CD14-positive monocyte (primary cell): ENCODE results near the gene FGGY. TPM values are rescaled to one million over a fixed set of nuclear protein-coding genes. Genes with fewer than 3 reads are reported as not detected.

ENCODE experiments used
- DNase-seq, 3 donors: peaks; one replicate each; pipeline ENCODE4 v3.0.0-alpha.2; 2011 to 2022
- H2AFZ ChIP-seq: 2 replicates; pipeline ENCODE4 v1.6.0; 2012; ENCODE audit warnings: mild to moderate bottlenecking, low read depth, low read length, inconsistent platforms; ENCODE audit not compliant: insufficient read depth, poor library complexity, severe bottlenecking
- H3K27ac ChIP-seq, 2 donors: 1 replicate in 1 of 2; 2 replicates in 1 of 2; pipeline ENCODE4 v1.5.1; 2012 to 2013; ENCODE audit warnings: low read length in 2 of 2, control low read depth in 1 of 2, inconsistent platforms in 1 of 2, low read depth in 1 of 2, mild to moderate bottlenecking in 1 of 2
- H3K27me3 ChIP-seq, 2 donors: one replicate each; pipeline versions ENCODE4 v1.6.0 to v1.6.1; 2011 to 2013; ENCODE audit warnings: low read length in 2 of 2; ENCODE audit not compliant: control insufficient read depth in 2 of 2, insufficient read depth in 2 of 2
- H3K36me3 ChIP-seq, 2 donors: replicated peaks in 1 of 2; 1 replicate in 1 of 2; 2 replicates in 1 of 2; pipeline versions ENCODE4 v1.5.1 to v1.6.1; 2012 to 2013; ENCODE audit warnings: low read length in 2 of 2, control low read depth in 1 of 2, inconsistent platforms in 1 of 2, mild to moderate bottlenecking in 1 of 2; ENCODE audit not compliant: insufficient read depth in 2 of 2, control insufficient read depth in 1 of 2
- H3K4me1 ChIP-seq, 2 donors: 1 replicate in 1 of 2; 2 replicates in 1 of 2; pipeline versions ENCODE4 v1.5.1 to v1.6.1; 2012 to 2013; ENCODE audit warnings: low read length in 2 of 2, control low read depth in 1 of 2, inconsistent platforms in 1 of 2, mild to moderate bottlenecking in 1 of 2, moderate library complexity in 1 of 2; ENCODE audit not compliant: insufficient read depth in 2 of 2, control insufficient read depth in 1 of 2
- H3K4me2 ChIP-seq: replicated peaks from 2 replicates; pipeline ENCODE3; 2012; ENCODE audit warnings: low read length, moderate library complexity, mild to moderate bottlenecking; ENCODE audit not compliant: poor library complexity, severe bottlenecking; ENCODE audit errors: extremely low read depth
- H3K4me3 ChIP-seq, 3 experiments: fragments of 200-600 bp in 1 of 3; sonication (generic) in 1 of 3; replicated peaks in 1 of 3; 1 replicate in 2 of 3; 2 replicates in 1 of 3; pipeline ENCODE4 v1.5.1; 2011 to 2013; ENCODE audit warnings: low read length in 3 of 3, mild to moderate bottlenecking in 3 of 3, control low read depth in 2 of 3, low read depth in 2 of 3, inconsistent platforms in 1 of 3, moderate library complexity in 1 of 3
- H3K79me2 ChIP-seq: 2 replicates; pipeline ENCODE4 v1.6.0; 2012; ENCODE audit warnings: mild to moderate bottlenecking, control low read depth, inconsistent platforms, low read length, moderate library complexity; ENCODE audit not compliant: insufficient read depth
- H3K9ac ChIP-seq: 2 replicates; pipeline ENCODE4 v1.6.0; 2017; ENCODE audit warnings: low read length, mild to moderate bottlenecking; ENCODE audit not compliant: insufficient read depth, poor library complexity, severe bottlenecking
- H3K9me3 ChIP-seq, 2 donors: replicated peaks in 1 of 2; 1 replicate in 1 of 2; 2 replicates in 1 of 2; pipeline versions ENCODE4 v1.5.1 to v1.6.1; 2012 to 2013; ENCODE audit warnings: low read length in 2 of 2, control low read depth in 1 of 2; ENCODE audit not compliant: control insufficient read depth in 1 of 2, insufficient read depth in 1 of 2
- H4K20me1 ChIP-seq: 2 replicates; pipeline ENCODE4 v1.6.0; 2012; ENCODE audit warnings: mild to moderate bottlenecking, low read length, control low read depth, moderate library complexity; ENCODE audit not compliant: insufficient read depth
- H3K27ac Mint-ChIP-seq, 7 donors: one replicate each; pipeline ENCODE4 v1.8.0; 2020; ENCODE audit warnings: mild to moderate bottlenecking in 7 of 7, mixed read lengths in 7 of 7, moderate library complexity in 6 of 7, inconsistent platforms in 2 of 7
- H3K27me3 Mint-ChIP-seq, 3 donors: one replicate each; pipeline ENCODE4 v1.8.0; 2021 to 2022; ENCODE audit warnings: low read depth in 3 of 3, mild to moderate bottlenecking in 3 of 3, mixed read lengths in 3 of 3, moderate library complexity in 3 of 3, inconsistent platforms in 1 of 3
- H3K36me3 Mint-ChIP-seq, 2 donors: one replicate each; pipeline ENCODE4 v1.8.0; 2020; ENCODE audit warnings: mixed read lengths in 2 of 2, inconsistent platforms in 1 of 2, mild to moderate bottlenecking in 1 of 2
- H3K4me1 Mint-ChIP-seq: one replicate; pipeline ENCODE4 v1.8.0; 2020; ENCODE audit warnings: mild to moderate bottlenecking, mixed read lengths
- H3K4me3 Mint-ChIP-seq, 2 donors: one replicate each; pipeline ENCODE4 v1.8.0; 2020; ENCODE audit warnings: mild to moderate bottlenecking in 2 of 2, mixed read lengths in 2 of 2, moderate library complexity in 1 of 2
- H3K9me3 Mint-ChIP-seq, 7 donors: one replicate each; pipeline ENCODE4 v1.8.0; 2020 to 2022; ENCODE audit warnings: mixed read lengths in 7 of 7, mild to moderate bottlenecking in 6 of 7, moderate library complexity in 6 of 7, inconsistent platforms in 2 of 7
- CTCF ChIP-seq: fragments of 200-600 bp; IDR thresholded peaks from one replicate; pipeline ENCODE4 v1.8.0; 2022; ENCODE audit warnings: antibody characterized with exemption, mild to moderate bottlenecking
- WGBS: methylation state at CpG from one replicate; pipeline ENCODE4 v1.1.5; 2013; ENCODE audit warnings: missing lambda C conversion rate; ENCODE audit not compliant: insufficient coverage; 5-methylcytosine and 5-hydroxymethylcytosine counted together
- intact Hi-C, 2 donors: fragments of 100-400 bp; cut with micrococcal nuclease; formaldehyde crosslinking; loops; one replicate each; pipeline versions ENCODE4 v1.15.0 to v1.15.1; 2023
- polyA plus RNA-seq, 3 donors: library from polyadenylated mRNA; depleted of rRNA in 1 of 3; unstranded in 2 of 3; stranded (reverse) in 1 of 3; fragments of 300-500 nt in 2 of 3; fragments of >200 nt in 1 of 3; fragmentation: Illumina TruSeq in 2 of 3; gene quantifications; 1 replicate in 2 of 3; 2 replicates in 1 of 3; pipeline ENCODE4 v1.2.3, GENCODE V29; 2012 to 2021

The FGGY gene
- polyA plus RNA-seq, 3 donors: 2.3 to 4.3 (median 2.9) TPM

- Histone ChIP-seq H4K20me1 (no peaks in the 10 kb centered on the region), H3K9ac (no peak overlapping the region), H3K4me1 (peaks cover 0 to 5% of the 10 kb centered on the region in 2 donors), H3K36me3 (no peaks in the 10 kb centered on the region), H3K79me2 (no peaks in the 10 kb centered on the region), H2AFZ (no peak overlapping the region), H3K4me2 (no peak overlapping the region), H3K4me3 (no peak overlapping the region), H3K9me3 (no peaks in the 10 kb centered on the region), H3K27me3 (no peaks in the 10 kb centered on the region), H3K27ac (no peak overlapping the region)
- peaks cover 0 to 3% (median 0%) of the 10 kb centered on the region in 7 donors for H3K9me3 Mint-ChIP-seq
- intact Hi-C loops: no loop called here
- H3K27me3 Mint-ChIP-seq: peaks cover 0 to 5% (median 0%) of the 10 kb centered on the region in 3 donors
- H3K27ac Mint-ChIP-seq: no peak overlapping the region
- DNase-seq: no peak
- WGBS: 0% methylated on average over 1 of the region's 1 CpG
- H3K4me3 Mint-ChIP-seq: no peak overlapping the region
- H3K36me3 Mint-ChIP-seq: no peaks in the 10 kb centered on the region
- TF ChIP-seq CTCF: no peak
- peaks cover 4% of the 10 kb centered on the region for H3K4me1 Mint-ChIP-seq
Measured at GRCh38 chr1:59282951-59283350, 13.9 kb upstream of the FGGY start.

- Histone ChIP-seq H3K27ac (no peak overlapping the region), H3K9ac (no peak overlapping the region), H4K20me1 (no peaks in the 10 kb centered on the region), H3K79me2 (no peaks in the 10 kb centered on the region), H3K4me2 (no peak overlapping the region), H3K36me3 (no peaks in the 10 kb centered on the region), H3K4me3 (no peak overlapping the region), H3K27me3 (no peaks in the 10 kb centered on the region), H2AFZ (no peak overlapping the region), H3K4me1 (peaks cover 3 to 12% of the 10 kb centered on the region in 2 donors), H3K9me3 (no peaks in the 10 kb centered on the region)
- no peak for TF ChIP-seq CTCF
- WGBS: 100% methylated on average over 1 of the region's 4 CpGs
- peaks cover 0 to 1% of the 10 kb centered on the region in 2 donors for H3K36me3 Mint-ChIP-seq
- intact Hi-C loops: no loop called here
- H3K27me3 Mint-ChIP-seq: no peaks in the 10 kb centered on the region
- H3K4me3 Mint-ChIP-seq: no peak overlapping the region
- DNase-seq: no peak
- H3K9me3 Mint-ChIP-seq: peaks cover 0 to 3% (median 0%) of the 10 kb centered on the region in 7 donors
- peaks cover 14% of the 10 kb centered on the region for H3K4me1 Mint-ChIP-seq
- H3K27ac Mint-ChIP-seq: no peak overlapping the region
Measured at GRCh38 chr1:59285691-59286090, 11.2 kb upstream of the FGGY start.
